HepG2 (cell line): ENCODE data around the gene PRKCG. TPM values are rescaled to one million over a fixed set of nuclear protein-coding genes. Genes with fewer than 3 reads are reported as not detected.

Experiments used
- ELF1 ChIP-seq: sonication (generic); formaldehyde crosslinking; IDR thresholded peaks from 2 replicates; pipeline ENCODE4 v1.4.0; 2020; ENCODE audit warnings: missing genetic modification reagents
- GABPA ChIP-seq, 2 experiments: IDR thresholded peaks; 2 replicates each; pipeline ENCODE4 v1.6.1; 2011 to 2016; ENCODE audit warnings: low read depth in 2 of 2, low read length in 1 of 2, missing biosample characterization in 1 of 2, missing genetic modification characterization in 1 of 2
- MTF2 ChIP-seq: sonication (generic); formaldehyde crosslinking; IDR thresholded peaks from 2 replicates; pipeline ENCODE4 v1.5.0; 2020; ENCODE audit warnings: missing genetic modification reagents, borderline replicate concordance
- NAIF1 ChIP-seq: sonication (generic); formaldehyde crosslinking; IDR thresholded peaks from 2 replicates; pipeline ENCODE4 v1.5.0; 2020; ENCODE audit warnings: mild to moderate bottlenecking, missing genetic modification reagents, borderline replicate concordance
- SMAD9 ChIP-seq: sonication (generic); formaldehyde crosslinking; IDR thresholded peaks from 2 replicates; pipeline ENCODE4 v1.5.1; 2020; ENCODE audit warnings: mild to moderate bottlenecking, missing genetic modification reagents
- TAF1 ChIP-seq: sonication (generic); formaldehyde crosslinking; IDR thresholded peaks from 2 replicates; pipeline ENCODE4 v1.4.0; 2020; ENCODE audit warnings: missing genetic modification reagents
- ZFP82 ChIP-seq: sonication (generic); formaldehyde crosslinking; IDR thresholded peaks from 2 replicates; pipeline ENCODE4 v1.5.1; 2020; ENCODE audit warnings: mild to moderate bottlenecking, missing genetic modification reagents, borderline replicate concordance
- ZNF296 ChIP-seq: sonication (generic); formaldehyde crosslinking; conservative IDR thresholded peaks from 2 replicates; pipeline ENCODE4 v1.5.0; 2020; ENCODE audit warnings: mild to moderate bottlenecking, missing genetic modification reagents
- ZNF777 ChIP-seq: sonication (generic); formaldehyde crosslinking; IDR thresholded peaks from 2 replicates; pipeline ENCODE4 v1.4.0; 2020; ENCODE audit warnings: missing genetic modification reagents
- polyA plus RNA-seq, 8 experiments: library from polyadenylated mRNA; depleted of rRNA in 3 of 8; stranded (reverse) in 7 of 8; unstranded in 1 of 8; fragments of >200 nt; fragmentation: Illumina TruSeq in 4 of 8; extraction: Trizol in 4 of 8; gene quantifications; 2 replicates each; pipeline versions ENCODE4 v1.2.1 to v1.2.3, GENCODE V29; 2011 to 2016; ENCODE audit warnings: low read depth in 4 of 8, missing spikeins in 1 of 8, mixed read lengths in 1 of 8; ENCODE audit not compliant: insufficient read depth in 1 of 8
- total RNA-seq, 5 experiments: library from RNA; depleted of rRNA; stranded (reverse); fragments of >200 nt; fragmentation: Illumina TruSeq; extraction: Trizol; gene quantifications; 2 replicates each; pipeline ENCODE4 v1.2.3, GENCODE V29; 2016; ENCODE audit warnings: low read depth in 1 of 5
- TF ChIP-seq, protein P1 (sequence below): sonication (generic); formaldehyde crosslinking; conservative IDR thresholded peaks from 2 replicates; pipeline ENCODE4 v1.4.0; 2020; ENCODE audit warnings: mild to moderate bottlenecking, missing genetic modification reagents, moderate library complexity
- TF ChIP-seq, protein P2 (sequence below): sonication (generic); formaldehyde crosslinking; IDR thresholded peaks from 2 replicates; pipeline ENCODE4 v1.4.0; 2020; ENCODE audit warnings: mild to moderate bottlenecking, missing genetic modification reagents
- TF ChIP-seq, protein P3 (sequence below): sonication (generic); formaldehyde crosslinking; IDR thresholded peaks from 2 replicates; pipeline ENCODE4 v1.5.0; 2020; ENCODE audit warnings: mild to moderate bottlenecking, missing genetic modification reagents

Gene PRKCG
- total and polyA plus RNA-seq, 2 of the 13 experiments (the other 11 are each of a cell fraction or from before 2014, with no cell fraction given): 0.02 to 0.03 TPM

- TF ChIP-seq, protein P1, sequence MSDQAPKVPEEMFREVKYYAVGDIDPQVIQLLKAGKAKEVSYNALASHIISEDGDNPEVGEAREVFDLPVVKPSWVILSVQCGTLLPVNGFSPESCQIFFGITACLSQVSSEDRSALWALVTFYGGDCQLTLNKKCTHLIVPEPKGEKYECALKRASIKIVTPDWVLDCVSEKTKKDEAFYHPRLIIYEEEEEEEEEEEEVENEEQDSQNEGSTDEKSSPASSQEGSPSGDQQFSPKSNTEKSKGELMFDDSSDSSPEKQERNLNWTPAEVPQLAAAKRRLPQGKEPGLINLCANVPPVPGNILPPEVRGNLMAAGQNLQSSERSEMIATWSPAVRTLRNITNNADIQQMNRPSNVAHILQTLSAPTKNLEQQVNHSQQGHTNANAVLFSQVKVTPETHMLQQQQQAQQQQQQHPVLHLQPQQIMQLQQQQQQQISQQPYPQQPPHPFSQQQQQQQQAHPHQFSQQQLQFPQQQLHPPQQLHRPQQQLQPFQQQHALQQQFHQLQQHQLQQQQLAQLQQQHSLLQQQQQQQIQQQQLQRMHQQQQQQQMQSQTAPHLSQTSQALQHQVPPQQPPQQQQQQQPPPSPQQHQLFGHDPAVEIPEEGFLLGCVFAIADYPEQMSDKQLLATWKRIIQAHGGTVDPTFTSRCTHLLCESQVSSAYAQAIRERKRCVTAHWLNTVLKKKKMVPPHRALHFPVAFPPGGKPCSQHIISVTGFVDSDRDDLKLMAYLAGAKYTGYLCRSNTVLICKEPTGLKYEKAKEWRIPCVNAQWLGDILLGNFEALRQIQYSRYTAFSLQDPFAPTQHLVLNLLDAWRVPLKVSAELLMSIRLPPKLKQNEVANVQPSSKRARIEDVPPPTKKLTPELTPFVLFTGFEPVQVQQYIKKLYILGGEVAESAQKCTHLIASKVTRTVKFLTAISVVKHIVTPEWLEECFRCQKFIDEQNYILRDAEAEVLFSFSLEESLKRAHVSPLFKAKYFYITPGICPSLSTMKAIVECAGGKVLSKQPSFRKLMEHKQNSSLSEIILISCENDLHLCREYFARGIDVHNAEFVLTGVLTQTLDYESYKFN (CRISPR knock-in tag): peak; percentile 54
- TF ChIP-seq ZNF777 (CRISPR knock-in tag): peak; percentile 44; the same call in 1 of the 2 replicates
- peak; percentile 39; the same call in 1 of the 2 replicates for TF ChIP-seq GABPA (IDR thresholded peaks at IDR 0.05; ENCODE audit: low read depth, low read length)
- peak; percentile 77 for TF ChIP-seq GABPA (CRISPR knock-in tag; IDR thresholded peaks at IDR 0.05; ENCODE audit: low read depth)
- TF ChIP-seq, protein P2, sequence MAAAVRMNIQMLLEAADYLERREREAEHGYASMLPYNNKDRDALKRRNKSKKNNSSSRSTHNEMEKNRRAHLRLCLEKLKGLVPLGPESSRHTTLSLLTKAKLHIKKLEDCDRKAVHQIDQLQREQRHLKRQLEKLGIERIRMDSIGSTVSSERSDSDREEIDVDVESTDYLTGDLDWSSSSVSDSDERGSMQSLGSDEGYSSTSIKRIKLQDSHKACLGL (CRISPR knock-in tag): peak; percentile 79
- TF ChIP-seq NAIF1: no peak
- no peak for TF ChIP-seq MTF2 (CRISPR knock-in tag)
- 0 out of 2 replicates have a peak, but pooled peaks have one; percentile 29 for TF ChIP-seq ELF1 (CRISPR knock-in tag)
- no peak for TF ChIP-seq ZFP82 (CRISPR knock-in tag)
- TF ChIP-seq ZNF296: no peak
- no peak; the same call in 1 of the 2 replicates for TF ChIP-seq TAF1
- TF ChIP-seq SMAD9: no peak
- TF ChIP-seq, protein P3, sequence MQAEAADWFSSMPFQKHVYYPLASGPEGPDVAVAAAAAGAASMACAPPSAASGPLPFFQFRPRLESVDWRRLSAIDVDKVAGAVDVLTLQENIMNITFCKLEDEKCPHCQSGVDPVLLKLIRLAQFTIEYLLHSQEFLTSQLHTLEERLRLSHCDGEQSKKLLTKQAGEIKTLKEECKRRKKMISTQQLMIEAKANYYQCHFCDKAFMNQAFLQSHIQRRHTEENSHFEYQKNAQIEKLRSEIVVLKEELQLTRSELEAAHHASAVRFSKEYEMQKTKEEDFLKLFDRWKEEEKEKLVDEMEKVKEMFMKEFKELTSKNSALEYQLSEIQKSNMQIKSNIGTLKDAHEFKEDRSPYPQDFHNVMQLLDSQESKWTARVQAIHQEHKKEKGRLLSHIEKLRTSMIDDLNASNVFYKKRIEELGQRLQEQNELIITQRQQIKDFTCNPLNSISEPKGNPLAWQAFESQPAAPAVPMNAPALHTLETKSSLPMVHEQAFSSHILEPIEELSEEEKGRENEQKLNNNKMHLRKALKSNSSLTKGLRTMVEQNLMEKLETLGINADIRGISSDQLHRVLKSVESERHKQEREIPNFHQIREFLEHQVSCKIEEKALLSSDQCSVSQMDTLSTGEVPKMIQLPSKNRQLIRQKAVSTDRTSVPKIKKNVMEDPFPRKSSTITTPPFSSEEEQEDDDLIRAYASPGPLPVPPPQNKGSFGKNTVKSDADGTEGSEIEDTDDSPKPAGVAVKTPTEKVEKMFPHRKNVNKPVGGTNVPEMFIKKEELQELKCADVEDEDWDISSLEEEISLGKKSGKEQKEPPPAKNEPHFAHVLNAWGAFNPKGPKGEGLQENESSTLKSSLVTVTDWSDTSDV (CRISPR knock-in tag): no peak; the same call in 1 of the 2 replicates
These were observed 12.8 kb upstream of the PRKCG start (continued) for GRCh38 chr19:53868892-53869804.
